Right lobe of liver (tissue), 6 donors: ENCODE data around the gene TMEM33. TPM values are rescaled to one million over a fixed set of nuclear protein-coding genes. Genes with fewer than 3 reads are reported as not detected.
"Not testable (repeated sequence)": the region's sequence is repeated elsewhere in the genome, so short reads cannot be mapped to it uniquely, and the experiment has no call there.

ENCODE experiments used
- ATAC-seq, 4 donors: fragments of 200-7000 bp; cut with Tn5 transposase; one replicate each; pipeline ENCODE4 v1.9.1; 2020; ENCODE audit warnings: mild to moderate bottlenecking in 4 of 4, moderate library complexity in 4 of 4
- DNase-seq, 3 donors: peaks; one replicate each; pipeline ENCODE4 v3.0.0-alpha.2; 2020
- H3K27ac ChIP-seq, 3 donors: fragments of 200-600 bp; one replicate each; pipeline ENCODE4 v1.8.0; 2022
- H3K27me3 ChIP-seq, 2 donors: fragments of 200-600 bp; one replicate each; pipeline ENCODE4 v1.8.0; 2022
- H3K36me3 ChIP-seq, 4 donors: fragments of 200-600 bp; sonication (generic) in 1 of 4; one replicate each; pipeline versions ENCODE4 v1.5.1 to v1.8.0; 2017 to 2022; ENCODE audit warnings: control low read depth in 1 of 4
- H3K4me1 ChIP-seq, 4 donors: fragments of 200-600 bp; sonication (generic) in 1 of 4; one replicate each; pipeline versions ENCODE4 v1.5.1 to v1.8.0; 2017 to 2022; ENCODE audit warnings: control low read depth in 1 of 4
- H3K4me3 ChIP-seq, 3 donors: fragments of 200-600 bp; one replicate each; pipeline ENCODE4 v1.8.0; 2022
- H3K9me3 ChIP-seq, 4 donors: fragments of 200-600 bp; sonication (generic) in 1 of 4; one replicate each; pipeline versions ENCODE4 v1.5.1 to v1.8.0; 2017 to 2022; ENCODE audit warnings: control low read depth in 1 of 4
- CTCF ChIP-seq, 4 donors: fragments of 200-600 bp in 3 of 4; fragments of 450-650 bp in 1 of 4; IDR thresholded peaks; one replicate each; pipeline versions ENCODE4 v1.5.1 to v1.8.0; 2016 to 2022; ENCODE audit warnings: antibody characterized with exemption in 4 of 4, mild to moderate bottlenecking in 2 of 4
- POLR2A ChIP-seq: fragments of 450-650 bp; IDR thresholded peaks from one replicate; pipeline ENCODE4 v1.6.1; 2017; ENCODE audit warnings: antibody characterized with exemption, mild to moderate bottlenecking
- WGBS: methylation state at CpG from one replicate; pipeline ENCODE4 v1.1.6; 2018; ENCODE audit warnings: low coverage, low lambda C conversion rate; ENCODE audit not compliant: insufficient coverage; ENCODE audit errors: missing lambda C conversion rate; 5-methylcytosine and 5-hydroxymethylcytosine counted together
- intact Hi-C, 2 donors: fragments of 100-400 bp; cut with DNase I; formaldehyde crosslinking; loops; one replicate each; pipeline versions ENCODE4 v1.11.2 to v1.14.1; 2022
- total RNA-seq, 6 experiments: library from RNA; depleted of rRNA in 2 of 6; stranded (reverse); fragments of >200 nt in 2 of 6; fragmentation: NEBNext Ultra II Directional in 3 of 6; extraction: Animal tissue kit (Norgen Biotek cat#: 25700) in 3 of 6; gene quantifications; one replicate each; pipeline versions ENCODE4 v1.1.0 to v1.2.4, GENCODE V29; 2016 to 2023
- donor health status: DM: no; HTN: yes; CAD: no.
- donor health status: DM: no; HTN: no; CAD: no.
- donor health status: DM: no; HTN: no; CAD: no.
- donor health status: DM: no; HTN: yes; CAD: no.
- donor health status: DM: no; HTN: yes; CAD: no.

The TMEM33 gene
- total RNA-seq, 6 experiments from 2014 or later = 48.9 to 82.7 (median 60.8) TPM

- no peak for TF ChIP-seq POLR2A
- TF ChIP-seq CTCF (IDR thresholded peaks at IDR 0.05) = no peak
- DNase-seq (no peak), ATAC-seq (no peak)
- H3K36me3 ChIP-seq = no peaks in the 10 kb centered on the region
- intact Hi-C loops = no loop called here
- 81% methylated on average over 3 of the region's 5 CpGs for WGBS
- H3K4me3 ChIP-seq = no peak overlapping the region
- no peak overlapping the region for H3K27ac ChIP-seq
- H3K4me1 ChIP-seq = no peaks in the 10 kb centered on the region
- no peaks in the 10 kb centered on the region for H3K9me3 ChIP-seq
- no peaks in the 10 kb centered on the region for H3K27me3 ChIP-seq
Observed at GRCh38 chr4:41912546-41912945, 22.7 kb upstream of the TMEM33 start.

GRCh38 chr4:41913509-41913908 lies 21.7 kb upstream of the TMEM33 start:
- H3K27ac ChIP-seq = no peak overlapping the region
- DNase-seq = no peak

GRCh38 chr4:41918278-41918677 lies 17.0 kb upstream of the TMEM33 start:
- no peak for ATAC-seq
- no peaks in the 10 kb centered on the region for H3K4me1 ChIP-seq
- DNase-seq = no peak
- no peaks in the 10 kb centered on the region for H3K9me3 ChIP-seq
- no peak overlapping the region for H3K27ac ChIP-seq
- H3K36me3 ChIP-seq = no peaks in the 10 kb centered on the region
- 77% methylated on average over 2 of the region's 2 CpGs for WGBS
- no peak overlapping the region for H3K4me3 ChIP-seq
- TF ChIP-seq POLR2A = no peak
- no peak for TF ChIP-seq CTCF (IDR thresholded peaks at IDR 0.05)
- intact Hi-C loops = no loop called here
- no peaks in the 10 kb centered on the region for H3K27me3 ChIP-seq

More at GRCh38 chr4:41913509-41913908, 21.7 kb upstream of the TMEM33 start:
- Histone ChIP-seq H3K9me3 (no peaks in the 10 kb centered on the region), H3K27me3 (no peaks in the 10 kb centered on the region), H3K4me3 (no peak overlapping the region), H3K4me1 (no peaks in the 10 kb centered on the region), H3K36me3 (no peaks in the 10 kb centered on the region)
- no peak for ATAC-seq
- TF ChIP-seq POLR2A (no peak), CTCF (IDR thresholded peaks at IDR 0.05) (no peak)
- intact Hi-C loops = no loop called here

- H3K27me3 ChIP-seq, ATAC-seq, H3K27ac ChIP-seq, H3K9me3 ChIP-seq, intact Hi-C loops, DNase-seq, H3K4me1 ChIP-seq, H3K4me3 ChIP-seq, H3K36me3 ChIP-seq: not testable (repeated sequence)
- 80% methylated on average over 1 of the region's 2 CpGs for WGBS
Observed at GRCh38 chr4:41920416-41920815, 14.8 kb upstream of the TMEM33 start.

- DNase-seq (no peak), ATAC-seq (no peak)
- H3K4me3 ChIP-seq = no peak overlapping the region
- TF ChIP-seq CTCF (IDR thresholded peaks at IDR 0.05) (no peak), POLR2A (no peak)
- H3K4me1 ChIP-seq = no peaks in the 10 kb centered on the region
- no peaks in the 10 kb centered on the region for H3K27me3 ChIP-seq
- H3K9me3 ChIP-seq = no peaks in the 10 kb centered on the region
- 74% methylated on average over 4 of the region's 4 CpGs for WGBS
- H3K36me3 ChIP-seq = no peaks in the 10 kb centered on the region
- H3K27ac ChIP-seq = no peak overlapping the region
- intact Hi-C loops = no loop called here
Observed at GRCh38 chr4:41921476-41921875, 13.8 kb upstream of the TMEM33 start.
